Dendritic cell treated with granulocyte-macrophage colony-stimulating factor and Interleukin-4, amounts not matched to agents 40 ng/mL and 50 ng/mL, for 4 days (primary cell): Measurements from ENCODE around the gene SHMT2.

Experiments
- H3K27ac Mint-ChIP-seq: one replicate; pipeline ENCODE4 v1.8.0; 2022; ENCODE audit warnings: mild to moderate bottlenecking, mixed read lengths
- H3K27me3 Mint-ChIP-seq: one replicate; pipeline ENCODE4 v1.8.0; 2022; ENCODE audit warnings: mild to moderate bottlenecking, mixed read lengths
- H3K36me3 Mint-ChIP-seq: one replicate; pipeline ENCODE4 v1.8.0; 2022; ENCODE audit warnings: low read depth, mixed read lengths
- H3K4me1 Mint-ChIP-seq: one replicate; pipeline ENCODE4 v1.8.0; 2022; ENCODE audit warnings: low read depth, mixed read lengths
- H3K4me3 Mint-ChIP-seq: one replicate; pipeline ENCODE4 v1.8.0; 2022; ENCODE audit warnings: mild to moderate bottlenecking, moderate library complexity, mixed read lengths
- H3K9me3 Mint-ChIP-seq: one replicate; pipeline ENCODE4 v1.8.0; 2022; ENCODE audit warnings: mixed read lengths
- intact Hi-C: fragments of 100-400 bp; cut with micrococcal nuclease; formaldehyde crosslinking; loops from one replicate; pipeline ENCODE4 v1.15.0; 2022

SHMT2 gene

GRCh38 chr12:57213763-57214397 is 15.6 kb upstream of the SHMT2 start:
- H3K4me1 Mint-ChIP-seq, result peaks cover 40% of the 10 kb centered on the region
- peaks cover 50% of the 10 kb centered on the region for H3K27me3 Mint-ChIP-seq
- no peak overlapping the region for H3K27ac Mint-ChIP-seq
- intact Hi-C loops, result loop anchor here (1.0 kb wide), 2 partner anchors 25 to 29 kb away; no protein-coding TSS in a partner anchor
- H3K36me3 Mint-ChIP-seq, result peaks cover 42% of the 10 kb centered on the region
- H3K4me3 Mint-ChIP-seq, result no peak overlapping the region
- H3K9me3 Mint-ChIP-seq, result no peaks in the 10 kb centered on the region

- no peak overlapping the region for H3K4me3 Mint-ChIP-seq
- peaks cover 40% of the 10 kb centered on the region for H3K4me1 Mint-ChIP-seq
- intact Hi-C loops, result loop anchor here (1.0 kb wide), 1 partner anchor 25 kb away; no protein-coding TSS in a partner anchor
- H3K27me3 Mint-ChIP-seq, result peaks cover 55% of the 10 kb centered on the region
- H3K9me3 Mint-ChIP-seq, result no peaks in the 10 kb centered on the region
- peaks cover 37% of the 10 kb centered on the region for H3K36me3 Mint-ChIP-seq
- H3K27ac Mint-ChIP-seq, result peak overlapping the region; percentile 2
Measured at GRCh38 chr12:57214398-57214781, 15.1 kb upstream of the SHMT2 start.

DNA sequence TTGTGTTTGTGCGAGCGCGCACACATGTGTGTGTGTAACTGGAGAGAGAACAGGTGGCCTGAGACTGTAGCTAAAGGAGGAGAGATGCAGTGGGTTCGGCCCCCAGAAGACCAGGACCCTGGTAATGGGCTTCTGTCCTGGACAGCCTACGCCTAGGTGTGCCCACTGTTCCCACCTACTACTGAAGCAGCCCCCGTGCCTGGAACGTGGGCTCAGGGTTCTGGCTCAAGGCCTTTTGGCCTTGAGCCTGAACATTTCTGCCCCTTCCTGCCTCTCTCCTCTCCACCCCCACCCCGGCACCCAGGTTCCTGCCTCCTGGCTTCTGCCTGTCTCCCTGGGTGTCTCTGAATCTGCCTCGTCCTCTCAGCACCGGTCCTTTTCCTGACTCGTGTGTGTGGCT is 14.4 kb upstream of the SHMT2 start:
- peak overlapping the region; percentile 12 for H3K27ac Mint-ChIP-seq
- no peak overlapping the region for H3K4me3 Mint-ChIP-seq
- peaks cover 30% of the 10 kb centered on the region for H3K36me3 Mint-ChIP-seq
- intact Hi-C loops, result no loop called here
- peaks cover 46% of the 10 kb centered on the region for H3K4me1 Mint-ChIP-seq
- no peaks in the 10 kb centered on the region for H3K9me3 Mint-ChIP-seq
- peaks cover 62% of the 10 kb centered on the region for H3K27me3 Mint-ChIP-seq

GRCh38 chr12:57215668-57216013 is 13.9 kb upstream of the SHMT2 start:
- Mint-ChIP-seq H3K4me3 (peak overlapping the region; percentile 8), H3K4me1 (peaks cover 47% of the 10 kb centered on the region), H3K36me3 (peaks cover 25% of the 10 kb centered on the region), H3K27ac (peak overlapping the region; percentile 12), H3K9me3 (no peaks in the 10 kb centered on the region), H3K27me3 (peaks cover 65% of the 10 kb centered on the region)
- intact Hi-C loops, result no loop called here

DNA sequence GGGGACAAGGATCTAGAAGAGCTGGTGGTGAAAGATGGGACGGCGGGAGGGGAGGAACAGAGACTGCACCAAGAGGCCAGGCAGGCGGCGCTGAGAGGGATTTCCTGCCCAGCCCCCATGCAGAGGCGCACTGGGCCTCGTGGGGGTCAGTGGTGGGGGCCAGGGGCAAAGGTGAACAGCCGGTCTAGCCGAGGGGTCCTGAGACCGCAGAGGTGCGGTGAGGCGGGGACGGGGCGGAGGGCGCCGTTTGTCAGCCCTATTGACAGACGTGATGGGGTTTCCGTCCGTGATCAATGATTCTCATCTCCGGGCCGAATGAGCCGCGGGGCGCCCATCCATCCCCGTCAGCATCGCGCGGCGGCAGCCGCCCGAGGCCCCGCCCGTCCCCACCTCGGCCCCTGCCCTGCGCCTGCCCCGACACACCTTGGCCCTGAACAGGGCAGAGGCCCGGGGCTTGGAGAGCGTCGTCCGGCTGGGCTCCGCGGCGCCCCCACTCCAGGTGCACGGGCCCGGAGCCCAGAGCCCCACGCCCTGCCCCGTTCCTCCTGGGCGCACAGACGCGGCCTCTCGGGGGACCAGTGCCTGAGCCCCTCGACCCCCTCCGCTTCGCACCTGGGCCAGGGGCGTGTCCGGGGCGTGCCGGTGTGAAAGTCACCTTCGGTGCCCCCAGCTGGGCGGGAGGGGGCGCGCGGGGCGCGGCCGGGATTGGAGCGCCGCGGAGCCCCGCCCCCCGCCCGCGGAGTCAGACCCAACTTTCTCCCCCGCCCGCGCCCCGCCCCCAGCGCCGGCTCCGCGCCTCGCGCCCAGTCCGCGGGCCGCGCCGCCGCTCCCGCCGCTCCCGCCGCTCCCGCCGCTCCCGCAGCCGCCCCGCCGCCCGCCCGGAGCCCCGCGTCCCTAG is 13.2 kb upstream of the SHMT2 start, which contains the start of gene NXPH4:
NXPH4 (plus strand) TSS at position 781 of the 898 bp plus-strand sequence. CDS start 176 bp downstream, outside the sequence.
- peaks cover 71% of the 10 kb centered on the region for H3K27me3 Mint-ChIP-seq
- H3K4me1 Mint-ChIP-seq, result peaks cover 53% of the 10 kb centered on the region

DNA sequence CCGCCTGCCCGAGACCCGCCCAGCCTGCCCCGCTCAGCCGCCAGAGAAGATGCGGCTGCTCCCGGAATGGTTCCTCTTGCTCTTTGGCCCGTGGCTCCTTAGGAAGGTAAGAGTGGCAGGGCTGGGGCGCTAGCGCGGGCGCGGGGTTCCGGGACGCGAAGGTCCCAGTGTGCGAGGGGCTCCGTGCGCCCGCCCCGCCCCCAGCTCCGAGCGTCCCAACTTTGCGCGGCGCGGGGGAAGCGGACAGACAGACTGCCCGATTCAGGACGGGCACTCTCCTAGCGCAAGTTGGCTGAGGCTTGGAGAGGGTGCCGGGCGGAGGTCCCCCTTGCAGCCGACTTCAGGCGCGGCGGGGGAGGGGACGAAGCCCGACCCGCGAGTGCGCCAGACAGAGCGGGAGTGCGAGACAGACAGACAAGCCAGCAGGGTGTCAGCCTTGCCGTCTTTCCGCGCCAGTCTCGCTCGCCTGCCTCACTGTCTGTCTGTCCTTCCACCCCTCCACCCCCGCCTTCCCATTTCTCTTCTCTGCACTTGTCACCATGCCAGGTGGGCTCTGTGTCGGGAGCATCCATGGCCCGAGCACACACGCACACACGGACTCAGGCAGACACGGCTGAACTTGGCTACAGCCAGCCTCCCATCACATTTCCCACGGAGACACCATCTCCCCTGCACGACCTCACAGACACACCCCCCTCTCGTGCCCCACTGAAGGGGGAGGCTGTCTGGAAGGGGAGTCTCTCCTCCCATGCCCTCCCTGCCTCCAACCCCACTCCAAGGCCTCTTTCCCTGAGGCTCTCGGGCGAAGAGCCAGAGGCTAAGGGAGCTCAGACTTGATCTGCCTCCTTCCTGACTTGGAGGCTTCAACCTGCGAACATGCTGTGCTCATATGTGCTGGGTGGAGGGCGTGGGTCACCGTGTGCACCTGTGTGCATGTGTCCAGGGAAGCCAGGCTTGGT is 12.3 kb upstream of the SHMT2 start:
- Mint-ChIP-seq H3K4me1 (peaks cover 61% of the 10 kb centered on the region), H3K4me3 (peak overlapping the region; percentile 66), H3K27ac (peak overlapping the region; percentile 0), H3K27me3 (peaks cover 80% of the 10 kb centered on the region), H3K9me3 (no peaks in the 10 kb centered on the region), H3K36me3 (peaks cover 9% of the 10 kb centered on the region)
- intact Hi-C loops, result no loop called here

More for the DNA sequence above, 13.2 kb upstream of the SHMT2 start, which contains the start of gene NXPH4:
- Mint-ChIP-seq H3K9me3 (no peaks in the 10 kb centered on the region), H3K27ac (peak within 1 kb of the TSS; percentile 12), H3K36me3 (peaks cover 18% of the 10 kb centered on the region), H3K4me3 (peak within 1 kb of the TSS; percentile 66)
- intact Hi-C loops, result no loop called here

GRCh38 chr12:57218030-57218853 is 11.3 kb upstream of the SHMT2 start:
- Mint-ChIP-seq H3K36me3 (no peaks in the 10 kb centered on the region), H3K9me3 (no peaks in the 10 kb centered on the region), H3K27me3 (peaks cover 91% of the 10 kb centered on the region), H3K27ac (no peak overlapping the region), H3K4me1 (peaks cover 63% of the 10 kb centered on the region), H3K4me3 (no peak overlapping the region)
- intact Hi-C loops, result no loop called here

GRCh38 chr12:57219205-57219992 is 10.1 kb upstream of the SHMT2 start:
- H3K36me3 Mint-ChIP-seq, result no peaks in the 10 kb centered on the region
- no peak overlapping the region for H3K4me3 Mint-ChIP-seq
- H3K27me3 Mint-ChIP-seq, result peaks cover 92% of the 10 kb centered on the region
- intact Hi-C loops, result no loop called here
- H3K9me3 Mint-ChIP-seq, result no peaks in the 10 kb centered on the region
- H3K27ac Mint-ChIP-seq, result no peak overlapping the region
- peaks cover 58% of the 10 kb centered on the region for H3K4me1 Mint-ChIP-seq

DNA sequence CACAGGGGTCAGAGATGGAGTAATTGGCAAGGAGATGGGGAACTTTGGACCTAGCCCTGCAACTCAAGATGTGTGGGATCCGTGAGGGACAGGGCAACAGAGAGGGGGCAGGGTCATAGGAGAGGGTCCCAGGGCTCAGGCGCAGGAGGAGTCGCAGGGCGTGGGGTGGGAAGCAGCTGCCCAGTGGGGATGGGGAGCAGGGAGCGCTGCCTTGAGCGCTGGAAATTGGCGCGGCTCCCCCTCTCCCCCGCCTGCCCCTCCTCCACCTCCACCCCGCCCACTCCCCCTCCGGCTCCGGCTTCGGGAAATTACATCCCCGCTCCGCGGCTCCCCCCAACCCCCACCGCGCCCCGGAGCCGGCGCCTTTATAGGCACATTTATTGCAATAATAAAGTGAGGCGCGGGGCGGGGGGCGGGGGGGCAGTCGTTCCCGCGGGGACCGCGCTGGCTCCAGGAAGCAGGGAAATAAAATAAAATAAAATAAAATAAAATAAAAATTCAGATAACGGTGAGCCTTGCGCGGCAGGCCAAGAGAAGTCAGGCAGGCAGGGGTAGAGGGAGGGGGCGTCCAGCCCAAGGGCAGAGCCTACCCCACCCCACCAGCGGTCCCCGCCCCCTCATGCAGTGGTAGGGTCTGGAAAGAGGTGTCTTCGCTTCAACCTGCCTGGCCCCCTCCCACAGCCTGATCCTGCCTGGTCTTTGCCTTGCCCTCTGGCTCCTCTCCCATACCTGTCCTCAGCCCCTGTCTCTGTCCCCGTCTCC is 9.3 kb upstream of the SHMT2 start:
- Mint-ChIP-seq H3K4me1 (peaks cover 53% of the 10 kb centered on the region), H3K36me3 (no peaks in the 10 kb centered on the region), H3K9me3 (no peaks in the 10 kb centered on the region), H3K27ac (no peak overlapping the region), H3K4me3 (no peak overlapping the region), H3K27me3 (peaks cover 92% of the 10 kb centered on the region)
- intact Hi-C loops, result no loop called here

- intact Hi-C loops, result no loop called here
- H3K4me3 Mint-ChIP-seq, result no peak overlapping the region
- H3K9me3 Mint-ChIP-seq, result no peaks in the 10 kb centered on the region
- peaks cover 53% of the 10 kb centered on the region for H3K4me1 Mint-ChIP-seq
- H3K27me3 Mint-ChIP-seq, result peaks cover 91% of the 10 kb centered on the region
- no peak overlapping the region for H3K27ac Mint-ChIP-seq
- H3K36me3 Mint-ChIP-seq, result no peaks in the 10 kb centered on the region
Measured at GRCh38 chr12:57220770-57221168, 8.7 kb upstream of the SHMT2 start.

- intact Hi-C loops, result no loop called here
- no peaks in the 10 kb centered on the region for H3K9me3 Mint-ChIP-seq
- peaks cover 93% of the 10 kb centered on the region for H3K27me3 Mint-ChIP-seq
- H3K27ac Mint-ChIP-seq, result no peak overlapping the region
- H3K4me1 Mint-ChIP-seq, result peaks cover 51% of the 10 kb centered on the region
- no peak overlapping the region for H3K4me3 Mint-ChIP-seq
- H3K36me3 Mint-ChIP-seq, result no peaks in the 10 kb centered on the region
Measured at GRCh38 chr12:57221169-57221917, 8.2 kb upstream of the SHMT2 start.
